SH-SY5Y (cell line): Measurements from ENCODE around the gene RAB6B.

Experiments
- GATA2 ChIP-seq: IDR thresholded peaks from 2 replicates; pipeline ENCODE4 v1.6.1; 2011; ENCODE audit warnings: mild to moderate bottlenecking, low read depth, low read length
- GATA3 ChIP-seq: IDR thresholded peaks from 2 replicates; pipeline ENCODE4 v1.6.1; 2011; ENCODE audit warnings: low read depth, mild to moderate bottlenecking, low read length, moderate library complexity

DNA sequence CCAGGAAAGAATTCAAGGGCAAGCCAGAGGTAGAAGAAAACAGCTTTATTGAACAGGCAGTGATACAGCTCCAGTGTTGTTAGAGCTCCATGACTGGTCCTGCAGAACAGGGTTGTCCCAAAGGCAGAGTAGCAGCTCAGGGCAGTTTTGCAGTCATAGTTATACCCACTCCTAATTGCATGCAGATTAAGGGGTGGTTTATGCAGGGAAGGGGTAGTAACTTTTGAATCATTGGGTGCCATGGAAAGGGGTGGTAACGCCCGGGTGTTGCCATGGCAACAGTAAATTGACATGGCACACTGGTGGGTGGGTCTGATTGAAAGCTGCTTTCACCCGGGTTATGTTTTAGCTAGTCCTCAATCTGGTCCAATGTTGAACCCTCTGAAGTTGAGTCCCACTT, 9.7 kb upstream of the RAB6B start:
- TF ChIP-seq GATA3 (no peak), GATA2 (no peak)
